GM19025 (cell line): ENCODE results near the gene SLC7A7.
"Not testable (repeated sequence)": the region's sequence is repeated elsewhere in the genome, so short reads cannot be mapped to it uniquely, and the experiment has no call there.

Source experiments
- ATAC-seq: cut with Tn5 transposase; IDR thresholded peaks from one replicate; pipeline ENCODE4 v1.9.1; 2021; ENCODE audit warnings: mild to moderate bottlenecking, low read depth, moderate library complexity; ENCODE audit not compliant: unreplicated experiment

Gene SLC7A7

GRCh38 chr14:22822016-22822570, 6.9 kb upstream of the SLC7A7 start:
- no peak for ATAC-seq

GRCh38 chr14:22821193-22822015, 6.2 kb upstream of the SLC7A7 start:
- ATAC-seq = no peak

- no peak for ATAC-seq
Observed at GRCh38 chr14:22820731-22821130, 5.5 kb upstream of the SLC7A7 start.

- no peak for ATAC-seq
Observed at GRCh38 chr14:22819151-22819988, 4.1 kb upstream of the SLC7A7 start.

- ATAC-seq = no peak
Observed at GRCh38 chr14:22814373-22814772, 862 bp downstream of the SLC7A7 start.

GRCh38 chr14:22813145-22813544, 2.1 kb downstream of the SLC7A7 start:
- no peak for ATAC-seq

- no peak for ATAC-seq
Observed at GRCh38 chr14:22812744-22813143, 2.5 kb downstream of the SLC7A7 start.

GRCh38 chr14:22811722-22812121, 3.5 kb downstream of the SLC7A7 start:
- no peak for ATAC-seq

- ATAC-seq = no peak
Observed at GRCh38 chr14:22808388-22809209, 6.6 kb downstream of the SLC7A7 start.

GRCh38 chr14:22807432-22808087, 7.7 kb downstream of the SLC7A7 start:
- no peak for ATAC-seq

- not testable (repeated sequence) for ATAC-seq
Observed at GRCh38 chr14:22805235-22805634, 10.0 kb downstream of the SLC7A7 start.

- peak; percentile 25 for ATAC-seq
Observed at GRCh38 chr14:22803687-22803974, 11.6 kb downstream of the SLC7A7 start.

- peak; percentile 39 for ATAC-seq
Observed at GRCh38 chr14:22802860-22803686, 12.2 kb downstream of the SLC7A7 start.

GRCh38 chr14:22801716-22802115, 13.5 kb downstream of the SLC7A7 start:
- ATAC-seq = no peak

GRCh38 chr14:22800346-22800745, 14.9 kb downstream of the SLC7A7 start:
- ATAC-seq = no peak

GRCh38 chr14:22798528-22798927, 16.7 kb downstream of the SLC7A7 start:
- no peak for ATAC-seq

- ATAC-seq = no peak
Observed at GRCh38 chr14:22797017-22797917, 18.0 kb downstream of the SLC7A7 start.

- ATAC-seq = peak; percentile 55
Observed at GRCh38 chr14:22796087-22796707, 19.0 kb downstream of the SLC7A7 start.
